Ishikawa (cell line): ENCODE measurements around the gene AADACL3.

Experiments used
- CEBPB ChIP-seq: IDR thresholded peaks from 2 replicates; pipeline ENCODE4 v1.6.1; 2012
- CREB1 ChIP-seq: IDR thresholded peaks from 2 replicates; pipeline ENCODE4 v1.6.1; 2012; ENCODE audit warnings: low read depth
- EGR1 ChIP-seq: IDR thresholded peaks from 2 replicates; pipeline ENCODE4 v1.6.1; 2012
- EP300 ChIP-seq: IDR thresholded peaks from 2 replicates; pipeline ENCODE4 v1.6.1; 2012; ENCODE audit warnings: borderline replicate concordance
- FOXM1 ChIP-seq: IDR thresholded peaks from 2 replicates; pipeline ENCODE4 v1.6.1; 2012; ENCODE audit warnings: low read depth, borderline replicate concordance
- MAX ChIP-seq: IDR thresholded peaks from 2 replicates; pipeline ENCODE4 v1.6.1; 2012
- NFIC ChIP-seq: IDR thresholded peaks from 2 replicates; pipeline ENCODE4 v1.6.1; 2012
- RAD21 ChIP-seq: IDR thresholded peaks from 2 replicates; pipeline ENCODE4 v1.6.1; 2012; ENCODE audit warnings: low read depth
- REST ChIP-seq: IDR thresholded peaks from 2 replicates; pipeline ENCODE4 v1.6.1; 2012; ENCODE audit warnings: low read depth, mild to moderate bottlenecking
- TAF1 ChIP-seq: IDR thresholded peaks from 2 replicates; pipeline ENCODE4 v1.6.1; 2012; ENCODE audit warnings: low read depth, mild to moderate bottlenecking
- TCF12 ChIP-seq: IDR thresholded peaks from 2 replicates; pipeline ENCODE4 v1.6.1; 2012; ENCODE audit warnings: low read depth
- TEAD4 ChIP-seq: IDR thresholded peaks from 2 replicates; pipeline ENCODE4 v1.6.1; 2012
- USF1 ChIP-seq: IDR thresholded peaks from 2 replicates; pipeline ENCODE4 v1.6.1; 2012
- YY1 ChIP-seq: IDR thresholded peaks from 2 replicates; pipeline ENCODE4 v1.6.1; 2012; ENCODE audit warnings: low read depth
- ZBTB7A ChIP-seq: IDR thresholded peaks from 2 replicates; pipeline ENCODE4 v1.6.1; 2012; ENCODE audit warnings: low read depth

The AADACL3 gene

GRCh38 chr1:12712076-12712475 lies 3.8 kb upstream of the AADACL3 start:
- TF ChIP-seq RAD21 (no peak), EGR1 (no peak), REST (no peak), USF1 (no peak), NFIC (no peak), CEBPB (no peak), EP300 (no peak), YY1 (no peak), MAX (no peak)

- TF ChIP-seq USF1: no peak
These were observed 3.0 kb upstream of the AADACL3 start for GRCh38 chr1:12712929-12713328.

- TF ChIP-seq YY1 (no peak), CEBPB (no peak), REST (no peak), EGR1 (no peak), USF1 (no peak), NFIC (no peak), TCF12 (no peak), FOXM1 (no peak), MAX (no peak), TEAD4 (no peak), CREB1 (no peak), RAD21 (no peak), ZBTB7A (no peak), TAF1 (no peak)
These were observed 1.0 kb upstream of the AADACL3 start for GRCh38 chr1:12714710-12715475.

- TF ChIP-seq CEBPB (no peak), YY1 (no peak), TEAD4 (no peak)
These were observed 1.5 kb downstream of the AADACL3 start for GRCh38 chr1:12717301-12717838.

GRCh38 chr1:12722626-12723025 lies 6.7 kb downstream of the AADACL3 start:
- TF ChIP-seq FOXM1 (no peak), MAX (no peak), REST (no peak), TAF1 (no peak), USF1 (no peak), CREB1 (no peak), EP300 (no peak), EGR1 (no peak), TCF12 (no peak), NFIC (no peak), ZBTB7A (no peak), RAD21 (no peak), CEBPB (no peak), YY1 (no peak), TEAD4 (no peak)
